ENCODE data around the gene MAGEA6. TPM values are rescaled to one million over a fixed set of nuclear protein-coding genes. Genes with fewer than 3 reads are reported as not detected.
"Not testable (repeated sequence)": the region's sequence is repeated elsewhere in the genome, so short reads cannot be mapped to it uniquely, and the experiment has no call there.

Gene MAGEA6
- total RNA-seq, 1 donor from 2014 or later, result not detected

DNA sequence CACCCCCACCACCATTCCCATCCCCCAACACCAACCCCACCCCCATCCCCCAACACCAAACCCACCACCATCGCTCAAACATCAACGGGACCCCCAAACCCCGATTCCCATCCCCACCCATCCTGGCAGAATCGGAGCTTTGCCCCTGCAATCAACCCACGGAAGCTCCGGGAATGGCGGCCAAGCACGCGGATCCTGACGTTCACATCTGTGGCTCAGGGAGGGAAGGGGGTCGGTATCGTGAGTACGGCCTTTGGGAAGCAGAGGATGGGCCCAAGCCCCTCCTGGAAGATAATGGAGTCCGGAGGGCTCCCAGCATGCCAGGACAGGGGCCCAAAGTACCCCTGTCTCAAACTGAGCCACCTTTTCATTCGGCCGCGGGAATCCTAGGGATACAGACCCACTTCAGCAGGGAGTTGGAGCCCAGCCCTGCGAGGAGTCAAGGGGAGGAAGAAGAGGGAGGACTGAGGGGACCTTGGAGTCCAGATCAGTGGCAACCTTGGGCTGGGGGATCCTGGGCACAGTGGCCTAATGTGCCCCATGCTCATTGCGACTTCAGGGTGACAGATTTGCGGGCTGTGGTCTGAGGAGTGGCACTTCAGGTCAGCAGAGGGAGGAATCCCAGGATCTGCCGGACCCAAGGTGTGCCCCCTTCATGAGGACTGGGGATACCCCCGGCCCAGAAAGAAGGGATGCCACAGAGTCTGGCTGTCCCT is 35.2 kb downstream of the MAGEA6 start:
- DNase-seq (ENCODE audit: low read depth), result not testable (repeated sequence)

DNA sequence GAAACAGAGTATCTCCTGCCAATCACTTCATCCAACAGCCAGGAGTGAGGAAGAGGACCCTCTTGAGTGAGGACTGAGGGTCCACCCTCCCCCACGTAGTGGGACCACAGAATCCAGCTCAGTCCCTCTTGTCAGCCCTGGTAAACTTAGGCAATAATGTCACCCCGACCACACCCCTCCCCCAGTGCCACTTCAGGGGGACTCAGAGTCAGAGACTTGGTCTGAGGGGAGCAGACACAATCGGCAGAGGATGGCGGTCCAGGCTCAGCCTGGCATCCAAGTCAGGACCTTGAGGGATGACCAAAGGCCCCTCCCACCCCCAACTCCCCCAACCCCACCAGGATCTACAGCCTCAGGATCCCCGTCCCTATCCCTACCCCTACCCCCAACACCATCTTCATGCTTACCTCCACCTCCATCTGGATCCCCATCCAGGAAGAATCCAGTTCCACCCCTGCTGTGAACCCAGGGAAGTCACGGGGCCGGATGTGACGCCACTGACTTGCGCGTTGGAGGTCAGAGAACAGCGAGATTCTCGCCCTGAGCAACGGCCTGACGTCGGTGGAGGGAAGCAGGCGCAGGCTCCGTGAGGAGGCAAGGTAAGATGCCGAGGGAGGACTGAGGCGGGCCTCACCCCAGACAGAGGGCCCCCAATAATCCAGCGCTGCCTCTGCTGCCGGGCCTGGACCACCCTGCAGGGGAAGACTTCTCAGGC is 36.1 kb downstream of the MAGEA6 start, which contains the start of the genes CSAG1 and MAGEA12:
TSS of gene CSAG1 (minus strand) at position 461 of the 715 bp plus-strand sequence. CDS start 1,261 bp downstream, outside the sequence.
TSS of gene MAGEA12 (plus strand) at position 497 of the 715 bp plus-strand sequence. CDS start 2,405 bp downstream, outside the sequence.
- DNase-seq (ENCODE audit: low read depth), result no peak

DNA sequence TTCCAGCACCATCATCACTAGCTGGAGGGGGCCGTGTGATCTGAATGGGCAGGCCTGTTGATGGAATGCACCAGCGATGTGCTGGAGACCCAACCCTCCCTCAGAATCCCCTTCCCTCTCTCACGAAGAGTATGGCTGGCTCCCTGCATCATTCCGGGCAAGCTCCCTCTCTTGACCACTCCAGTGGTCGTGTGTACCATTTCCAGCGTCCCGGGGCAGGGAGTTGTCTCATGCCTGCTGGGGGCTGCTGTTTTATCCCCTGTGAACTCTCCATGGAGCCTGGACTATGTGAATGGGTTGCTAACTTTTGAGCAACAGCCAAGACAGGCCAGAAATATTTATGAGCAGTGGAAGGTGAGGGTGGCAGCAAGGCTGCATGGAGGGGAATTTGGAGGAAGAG is 44.1 kb downstream of the MAGEA6 start:
- DNase-seq (ENCODE audit: low read depth), result no peak

Other genes with a start within 250 kb of the MAGEA6 start
- gene GABRQ, start 131.8 kb downstream of the MAGEA6 start, total RNA-seq, result 0.60 TPM in 1 of 2 replicates, not detected in the other
- not detected in 2 replicates for gene MAGEA3, start 70.9 kb downstream of the MAGEA6 start, total RNA-seq
- not detected in 2 replicates for gene CSAG2, start 60.4 kb downstream of the MAGEA6 start, total RNA-seq
- not detected in 2 replicates for gene MAGEA2B, start 55.1 kb downstream of the MAGEA6 start, total RNA-seq
- gene CSAG1, start 36.0 kb downstream of the MAGEA6 start, total RNA-seq, result not detected in 2 replicates
- not detected in 2 replicates for gene MAGEA12, start 35.9 kb downstream of the MAGEA6 start, total RNA-seq
- gene MAGEA2, start 15.8 kb downstream of the MAGEA6 start, total RNA-seq, result not detected in 2 replicates
- gene CSAG3, start 10.5 kb downstream of the MAGEA6 start, total RNA-seq, result not detected in 2 replicates
- 47.8 and 81.1 TPM in 2 replicates for gene CETN2, start 61.1 kb upstream of the MAGEA6 start, total RNA-seq
- 15.6 and 24.1 TPM in 2 replicates for gene NSDHL, start 61.4 kb upstream of the MAGEA6 start, total RNA-seq
- gene ZNF185, start 128.4 kb upstream of the MAGEA6 start, total RNA-seq, result 45.3 and 63.4 TPM in 2 replicates
- not detected in 2 replicates for gene PNMA5, start 224.4 kb upstream of the MAGEA6 start, total RNA-seq